Endodermal cell (in vitro differentiated cells): Measurements from ENCODE around the gene WASF3. TPM values are rescaled to one million over a fixed set of nuclear protein-coding genes. Genes with fewer than 3 reads are reported as not detected.

Source experiments
- DNase-seq: peaks from one replicate; pipeline ENCODE4 v3.0.0-alpha.2; 2017
- H3K27ac ChIP-seq: 2 replicates; pipeline ENCODE4 v1.5.1; 2013; ENCODE audit warnings: mild to moderate bottlenecking, low read depth, low read length, moderate library complexity
- H3K27me3 ChIP-seq: 2 replicates; pipeline ENCODE4 v1.6.1; 2013; ENCODE audit warnings: mild to moderate bottlenecking, low read length, moderate library complexity; ENCODE audit not compliant: insufficient read depth, control insufficient read depth, poor library complexity, severe bottlenecking
- H3K36me3 ChIP-seq: 2 replicates; pipeline ENCODE4 v1.7.0; 2013; ENCODE audit warnings: mild to moderate bottlenecking, low read length, moderate library complexity; ENCODE audit not compliant: control insufficient read depth, insufficient read depth
- H3K4me1 ChIP-seq: one replicate; pipeline ENCODE4 v1.7.0; 2013; ENCODE audit warnings: low read length; ENCODE audit not compliant: control insufficient read depth, insufficient read depth
- H3K4me3 ChIP-seq: 2 replicates; pipeline ENCODE4 v1.5.1; 2013; ENCODE audit warnings: mild to moderate bottlenecking, low read length, moderate library complexity
- H3K9ac ChIP-seq: 2 replicates; pipeline ENCODE4 v1.6.1; 2013; ENCODE audit warnings: mild to moderate bottlenecking, low read length, moderate library complexity; ENCODE audit not compliant: poor library complexity, severe bottlenecking; ENCODE audit errors: extremely low read depth
- H3K9me3 ChIP-seq: 2 replicates; pipeline ENCODE4 v1.6.1; 2013; ENCODE audit warnings: mild to moderate bottlenecking, low read length, moderate library complexity; ENCODE audit not compliant: control insufficient read depth
- H3K27ac Mint-ChIP-seq: 2 replicates; pipeline ENCODE4 v1.8.0; 2020; ENCODE audit warnings: mixed read lengths
- H3K27me3 Mint-ChIP-seq: 2 replicates; pipeline ENCODE4 v1.8.0; 2021; ENCODE audit warnings: mild to moderate bottlenecking, mixed read lengths; ENCODE audit not compliant: insufficient read depth
- H3K36me3 Mint-ChIP-seq: 2 replicates; pipeline ENCODE4 v1.8.0; 2020; ENCODE audit warnings: low read depth, mixed read lengths
- H3K4me1 Mint-ChIP-seq: 2 replicates; pipeline ENCODE4 v1.8.0; 2020; ENCODE audit warnings: mixed read lengths
- H3K4me3 Mint-ChIP-seq: 2 replicates; pipeline ENCODE4 v1.8.0; 2020; ENCODE audit warnings: mild to moderate bottlenecking, moderate library complexity, mixed read lengths
- H3K9me3 Mint-ChIP-seq: 2 replicates; pipeline ENCODE4 v1.8.0; 2020; ENCODE audit warnings: mild to moderate bottlenecking, mixed read lengths
- CTCF ChIP-seq: fragments of 200-600 bp; sonication (generic); conservative IDR thresholded peaks from 2 replicates; pipeline ENCODE4 v1.5.0; 2021; ENCODE audit warnings: antibody characterized with exemption, mild to moderate bottlenecking
- WGBS, 2 experiments: methylation state at CpG; one replicate each; pipeline versions ENCODE4 v1.1.5 to v1.1.7; 2013; ENCODE audit warnings: missing lambda C conversion rate in 2 of 2, mixed read lengths in 1 of 2; ENCODE audit not compliant: insufficient coverage in 1 of 2, insufficient read length in 1 of 2; 5-methylcytosine and 5-hydroxymethylcytosine counted together
- total RNA-seq, 2 donors: library from RNA; stranded (reverse); fragmentation: NEBNext Ultra II Directional in 1 of 2; extraction: Animal tissue kit (Norgen Biotek cat#: 25700) in 1 of 2; gene quantifications; 2 replicates in 1 of 2; 3 replicates in 1 of 2; pipeline ENCODE4 v1.2.1, GENCODE V29; 2021

WASF3 gene
- total RNA-seq, 2 donors from 2014 or later, result 20.5 to 32.6 TPM

- Histone ChIP-seq H3K9me3 (no peaks in the 10 kb centered on the region), H3K27me3 (no peaks in the 10 kb centered on the region), H3K4me3 (no peak overlapping the region), H3K36me3 (no peaks in the 10 kb centered on the region), H3K27ac (no peak overlapping the region), H3K9ac (no peak overlapping the region), H3K4me1 (no peaks in the 10 kb centered on the region)
- H3K36me3 Mint-ChIP-seq, result no peaks in the 10 kb centered on the region
- DNase-seq, result no peak
- H3K27me3 Mint-ChIP-seq, result peaks cover 4% of the 10 kb centered on the region
- TF ChIP-seq CTCF, result no peak
- 79 to 89% methylated on average over 8 to 10 of the region's 10 CpGs for WGBS, 2 experiments
- H3K4me1 Mint-ChIP-seq, result peaks cover 2% of the 10 kb centered on the region
- no peaks in the 10 kb centered on the region for H3K9me3 Mint-ChIP-seq
- H3K4me3 Mint-ChIP-seq, result no peak overlapping the region
- H3K27ac Mint-ChIP-seq, result no peak overlapping the region
These were observed 18.8 kb upstream of the WASF3 start for GRCh38 chr13:26538363-26539317.

- no peak for DNase-seq
- peaks cover 2% of the 10 kb centered on the region for H3K4me1 Mint-ChIP-seq
- H3K27me3 Mint-ChIP-seq, result peaks cover 4% of the 10 kb centered on the region
- H3K27ac Mint-ChIP-seq, result no peak overlapping the region
- no peak overlapping the region for H3K4me3 Mint-ChIP-seq
- no peaks in the 10 kb centered on the region for H3K27me3 ChIP-seq
- H3K9ac ChIP-seq, result no peak overlapping the region
- H3K9me3 Mint-ChIP-seq, result no peaks in the 10 kb centered on the region
- H3K4me1 ChIP-seq, result no peaks in the 10 kb centered on the region
- TF ChIP-seq CTCF, result no peak
- no peaks in the 10 kb centered on the region for H3K36me3 Mint-ChIP-seq
- H3K4me3 ChIP-seq, result no peak overlapping the region
- 86 to 100% methylated on average over 1 to 2 of the region's 2 CpGs for WGBS, 2 experiments
- no peak overlapping the region for H3K27ac ChIP-seq
- no peaks in the 10 kb centered on the region for H3K36me3 ChIP-seq
- H3K9me3 ChIP-seq, result no peaks in the 10 kb centered on the region
These were observed 17.7 kb upstream of the WASF3 start for GRCh38 chr13:26539738-26540292.

- peaks cover 2% of the 10 kb centered on the region for H3K4me1 Mint-ChIP-seq
These were observed 17.1 kb upstream of the WASF3 start for GRCh38 chr13:26540334-26540733.

More at GRCh38 chr13:26540334-26540733, 17.1 kb upstream of the WASF3 start:
- DNase-seq, result no peak
- no peak overlapping the region for H3K27ac ChIP-seq
- Mint-ChIP-seq H3K27me3 (peaks cover 4% of the 10 kb centered on the region), H3K36me3 (no peaks in the 10 kb centered on the region), H3K27ac (no peak overlapping the region), H3K4me3 (no peak overlapping the region), H3K9me3 (no peaks in the 10 kb centered on the region)
- no peaks in the 10 kb centered on the region for H3K27me3 ChIP-seq
- no peaks in the 10 kb centered on the region for H3K9me3 ChIP-seq
- no peak overlapping the region for H3K4me3 ChIP-seq
- no peak for TF ChIP-seq CTCF
- 83% methylated on average over 2 to 3 of the region's 3 CpGs for WGBS, 2 experiments
- H3K4me1 ChIP-seq, result no peaks in the 10 kb centered on the region
- H3K9ac ChIP-seq, result no peak overlapping the region
- H3K36me3 ChIP-seq, result no peaks in the 10 kb centered on the region
